Measurements from ENCODE around the gene PLA2G7.

Gene PLA2G7

GRCh38 chr6:46730921-46731461 is 4.2 kb downstream of the PLA2G7 start:
- peaks cover 0 to 4% of the 10 kb centered on the region in 2 donors for H3K27me3 ChIP-seq (ENCODE audit: control insufficient read depth in 2 of 2, insufficient read depth in 2 of 2, low read length in 2 of 2)
- H3K9ac ChIP-seq (ENCODE audit: low read depth in 1 of 2, low read length in 2 of 2): no peak overlapping the region
- no peaks in the 10 kb centered on the region for H3K36me3 ChIP-seq (ENCODE audit: control insufficient read depth in 2 of 2, insufficient read depth in 2 of 2, low read length in 2 of 2)
- H3K4me3 ChIP-seq (ENCODE audit: low read length in 2 of 2): no peak overlapping the region
- no peak overlapping the region for H3K27ac ChIP-seq (ENCODE audit: low read depth in 2 of 2, low read length in 2 of 2)
- no peaks in the 10 kb centered on the region for H3K9me3 ChIP-seq (ENCODE audit: control insufficient read depth in 2 of 2, low read length in 2 of 2)
- H3K4me1 ChIP-seq (ENCODE audit: control insufficient read depth in 2 of 2, insufficient read depth in 2 of 2, low read length in 2 of 2): peaks cover 6 to 8% of the 10 kb centered on the region in 2 donors

DNA sequence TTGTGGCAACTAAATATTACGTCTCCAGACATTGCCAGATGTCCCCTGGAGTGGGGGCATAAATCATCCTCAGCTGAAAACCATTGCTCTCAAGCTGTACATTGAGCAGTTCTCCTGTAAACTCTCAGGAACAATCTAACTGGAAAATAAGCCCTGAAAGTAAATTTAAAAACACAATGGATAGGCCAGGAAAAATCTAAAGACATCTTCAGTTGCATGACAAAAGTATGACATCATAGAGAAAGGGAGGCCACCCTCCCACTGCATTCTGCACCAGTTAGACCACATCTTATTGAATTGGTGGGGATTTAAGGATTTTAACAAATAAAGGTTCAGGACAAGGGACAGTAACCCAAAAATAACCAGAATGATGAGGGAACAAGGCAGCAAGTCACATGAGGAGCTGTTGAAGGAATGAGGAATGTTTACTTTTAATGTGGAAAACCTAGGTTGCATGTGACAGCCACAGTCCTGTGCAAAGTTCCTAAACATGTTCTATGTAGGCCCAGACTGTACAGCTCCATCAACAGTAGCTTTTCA is 5.3 kb downstream of the PLA2G7 start:
- H3K9me3 ChIP-seq (ENCODE audit: control insufficient read depth in 2 of 2, low read length in 2 of 2): no peaks in the 10 kb centered on the region
- no peak overlapping the region for H3K9ac ChIP-seq (ENCODE audit: low read depth in 1 of 2, low read length in 2 of 2)
- H3K36me3 ChIP-seq (ENCODE audit: control insufficient read depth in 2 of 2, insufficient read depth in 2 of 2, low read length in 2 of 2): no peaks in the 10 kb centered on the region
- H3K4me1 ChIP-seq (ENCODE audit: control insufficient read depth in 2 of 2, insufficient read depth in 2 of 2, low read length in 2 of 2): peaks cover 0 to 3% of the 10 kb centered on the region in 2 donors
- no peak overlapping the region for H3K27ac ChIP-seq (ENCODE audit: low read depth in 2 of 2, low read length in 2 of 2)
- no peak overlapping the region for H3K4me3 ChIP-seq (ENCODE audit: low read length in 2 of 2)
- H3K27me3 ChIP-seq (ENCODE audit: control insufficient read depth in 2 of 2, insufficient read depth in 2 of 2, low read length in 2 of 2): no peaks in the 10 kb centered on the region

GRCh38 chr6:46720401-46720800 is 14.8 kb downstream of the PLA2G7 start:
- H3K4me3 ChIP-seq (ENCODE audit: low read length in 2 of 2): no peak overlapping the region
- no peaks in the 10 kb centered on the region for H3K36me3 ChIP-seq (ENCODE audit: control insufficient read depth in 2 of 2, insufficient read depth in 2 of 2, low read length in 2 of 2)
- no peak overlapping the region for H3K9ac ChIP-seq (ENCODE audit: low read depth in 1 of 2, low read length in 2 of 2)
- no peaks in the 10 kb centered on the region for H3K9me3 ChIP-seq (ENCODE audit: control insufficient read depth in 2 of 2, low read length in 2 of 2)
- no peaks in the 10 kb centered on the region for H3K4me1 ChIP-seq (ENCODE audit: control insufficient read depth in 2 of 2, insufficient read depth in 2 of 2, low read length in 2 of 2)
- no peak overlapping the region for H3K27ac ChIP-seq (ENCODE audit: low read depth in 2 of 2, low read length in 2 of 2)
- no peaks in the 10 kb centered on the region for H3K27me3 ChIP-seq (ENCODE audit: control insufficient read depth in 2 of 2, insufficient read depth in 2 of 2, low read length in 2 of 2)

DNA sequence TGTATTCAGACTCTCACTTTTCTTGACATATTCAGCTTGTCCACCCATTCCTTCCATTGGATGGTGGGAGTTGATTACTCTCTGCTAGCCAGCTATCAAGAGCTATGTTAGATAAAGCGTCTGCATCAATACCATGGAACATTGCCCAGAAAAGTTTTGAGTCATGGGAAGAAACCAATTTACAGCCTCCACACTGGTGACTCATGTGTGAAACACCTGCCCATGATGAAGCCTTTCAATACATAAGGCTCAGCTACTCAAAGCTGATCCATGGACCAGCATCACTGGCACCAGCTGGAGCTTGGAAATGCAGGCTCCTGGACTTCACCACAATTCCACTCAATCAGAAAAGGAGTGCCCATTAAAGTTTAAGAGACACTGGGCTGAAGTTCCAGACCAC is 16.1 kb downstream of the PLA2G7 start:
- Histone ChIP-seq H3K4me1 (ENCODE audit: control insufficient read depth in 2 of 2, insufficient read depth in 2 of 2, low read length in 2 of 2) (no peaks in the 10 kb centered on the region), H3K27ac (ENCODE audit: low read depth in 2 of 2, low read length in 2 of 2) (no peak overlapping the region), H3K9ac (ENCODE audit: low read depth in 1 of 2, low read length in 2 of 2) (no peak overlapping the region), H3K4me3 (ENCODE audit: low read length in 2 of 2) (no peak overlapping the region), H3K9me3 (ENCODE audit: control insufficient read depth in 2 of 2, low read length in 2 of 2) (no peaks in the 10 kb centered on the region), H3K27me3 (ENCODE audit: control insufficient read depth in 2 of 2, insufficient read depth in 2 of 2, low read length in 2 of 2) (no peaks in the 10 kb centered on the region), H3K36me3 (ENCODE audit: control insufficient read depth in 2 of 2, insufficient read depth in 2 of 2, low read length in 2 of 2) (no peaks in the 10 kb centered on the region)

- no peaks in the 10 kb centered on the region for H3K4me1 ChIP-seq (ENCODE audit: control insufficient read depth in 2 of 2, insufficient read depth in 2 of 2, low read length in 2 of 2)
Measured at GRCh38 chr6:46715141-46715540, 20.0 kb downstream of the PLA2G7 start.

GRCh38 chr6:46711491-46711890 is 23.7 kb downstream of the PLA2G7 start:
- Histone ChIP-seq H3K9me3 (ENCODE audit: control insufficient read depth in 2 of 2, low read length in 2 of 2) (no peaks in the 10 kb centered on the region), H3K27me3 (ENCODE audit: control insufficient read depth in 2 of 2, insufficient read depth in 2 of 2, low read length in 2 of 2) (no peaks in the 10 kb centered on the region), H3K4me3 (ENCODE audit: low read length in 2 of 2) (no peak overlapping the region), H3K36me3 (ENCODE audit: control insufficient read depth in 2 of 2, insufficient read depth in 2 of 2, low read length in 2 of 2) (no peaks in the 10 kb centered on the region), H3K4me1 (ENCODE audit: control insufficient read depth in 2 of 2, insufficient read depth in 2 of 2, low read length in 2 of 2) (no peaks in the 10 kb centered on the region), H3K9ac (ENCODE audit: low read depth in 1 of 2, low read length in 2 of 2) (no peak overlapping the region), H3K27ac (ENCODE audit: low read depth in 2 of 2, low read length in 2 of 2) (no peak overlapping the region)

More at GRCh38 chr6:46715141-46715540, 20.0 kb downstream of the PLA2G7 start:
- H3K9ac ChIP-seq (ENCODE audit: low read depth in 1 of 2, low read length in 2 of 2): no peak overlapping the region
- H3K36me3 ChIP-seq (ENCODE audit: control insufficient read depth in 2 of 2, insufficient read depth in 2 of 2, low read length in 2 of 2): no peaks in the 10 kb centered on the region
- no peak overlapping the region for H3K27ac ChIP-seq (ENCODE audit: low read depth in 2 of 2, low read length in 2 of 2)
- no peaks in the 10 kb centered on the region for H3K9me3 ChIP-seq (ENCODE audit: control insufficient read depth in 2 of 2, low read length in 2 of 2)
- H3K4me3 ChIP-seq (ENCODE audit: low read length in 2 of 2): no peak overlapping the region
- H3K27me3 ChIP-seq (ENCODE audit: control insufficient read depth in 2 of 2, insufficient read depth in 2 of 2, low read length in 2 of 2): no peaks in the 10 kb centered on the region

DNA sequence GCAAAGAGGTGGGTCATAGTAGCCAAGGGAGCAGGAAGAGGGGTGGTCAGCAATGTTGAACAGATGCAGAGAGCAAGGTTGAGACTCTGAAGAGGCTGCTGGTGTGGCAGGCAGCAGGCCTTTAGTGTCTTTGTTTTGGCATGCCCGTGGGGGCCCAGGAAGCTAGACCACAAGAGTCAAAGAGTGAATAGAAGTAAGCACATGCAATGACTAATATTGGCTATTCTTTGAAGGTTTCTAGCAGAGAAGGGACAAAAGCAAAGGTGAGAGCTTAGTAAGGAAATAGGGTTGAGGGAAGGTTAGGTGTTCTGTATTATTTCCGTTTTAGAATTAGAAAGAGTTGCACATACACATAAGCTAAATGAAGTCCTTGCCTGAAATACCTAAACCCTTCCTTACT is 28.7 kb downstream of the PLA2G7 start:
- Histone ChIP-seq H3K27ac (ENCODE audit: low read depth in 2 of 2, low read length in 2 of 2) (no peak overlapping the region), H3K9me3 (ENCODE audit: control insufficient read depth in 2 of 2, low read length in 2 of 2) (no peaks in the 10 kb centered on the region), H3K27me3 (ENCODE audit: control insufficient read depth in 2 of 2, insufficient read depth in 2 of 2, low read length in 2 of 2) (no peaks in the 10 kb centered on the region), H3K9ac (ENCODE audit: low read depth in 1 of 2, low read length in 2 of 2) (no peak overlapping the region), H3K4me1 (ENCODE audit: control insufficient read depth in 2 of 2, insufficient read depth in 2 of 2, low read length in 2 of 2) (no peaks in the 10 kb centered on the region), H3K36me3 (ENCODE audit: control insufficient read depth in 2 of 2, insufficient read depth in 2 of 2, low read length in 2 of 2) (no peaks in the 10 kb centered on the region), H3K4me3 (ENCODE audit: low read length in 2 of 2) (no peak overlapping the region)

DNA sequence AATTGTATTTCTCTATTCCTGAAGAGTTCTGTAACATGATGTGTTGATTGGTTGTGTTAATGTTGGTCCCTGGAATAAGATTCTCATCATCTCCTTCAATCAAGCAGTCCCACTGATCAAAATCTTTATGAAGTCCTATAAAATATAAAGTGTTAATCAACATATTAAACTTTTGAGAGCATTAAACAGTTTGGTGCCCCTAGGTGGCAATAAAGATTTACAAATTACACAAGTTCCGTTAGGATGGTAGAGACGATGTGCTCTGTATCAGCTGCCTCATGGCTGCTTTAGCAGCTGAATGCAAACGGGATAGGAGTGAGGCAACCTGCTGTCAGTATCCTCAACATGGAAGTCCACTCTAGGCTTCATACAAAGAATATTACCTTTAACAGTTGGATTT is 30.6 kb downstream of the PLA2G7 start:
- Histone ChIP-seq H3K9me3 (ENCODE audit: control insufficient read depth in 2 of 2, low read length in 2 of 2) (no peaks in the 10 kb centered on the region), H3K4me1 (ENCODE audit: control insufficient read depth in 2 of 2, insufficient read depth in 2 of 2, low read length in 2 of 2) (no peaks in the 10 kb centered on the region), H3K27me3 (ENCODE audit: control insufficient read depth in 2 of 2, insufficient read depth in 2 of 2, low read length in 2 of 2) (no peaks in the 10 kb centered on the region), H3K36me3 (ENCODE audit: control insufficient read depth in 2 of 2, insufficient read depth in 2 of 2, low read length in 2 of 2) (no peaks in the 10 kb centered on the region), H3K4me3 (ENCODE audit: low read length in 2 of 2) (no peak overlapping the region), H3K9ac (ENCODE audit: low read depth in 1 of 2, low read length in 2 of 2) (no peak overlapping the region), H3K27ac (ENCODE audit: low read depth in 2 of 2, low read length in 2 of 2) (no peak overlapping the region)

DNA sequence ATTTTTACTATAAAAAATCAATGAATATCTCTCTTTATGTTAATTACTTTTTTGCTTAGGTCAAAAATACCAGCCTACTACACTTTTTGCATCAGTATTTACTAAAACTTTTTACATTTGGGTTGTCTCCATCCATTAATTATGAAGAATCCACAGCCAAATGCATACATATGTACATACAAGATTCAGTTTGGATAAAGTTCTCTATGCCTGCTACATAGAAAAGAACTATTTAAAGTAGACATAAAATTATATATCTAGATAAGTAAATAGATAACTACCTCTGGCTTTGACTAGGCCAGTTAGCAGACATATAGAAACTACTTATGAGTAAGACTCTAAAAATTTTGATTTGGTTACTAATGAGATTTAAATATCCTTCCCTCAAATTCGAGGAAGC is 35.2 kb downstream of the PLA2G7 start:
- Histone ChIP-seq H3K4me3 (ENCODE audit: low read length in 2 of 2) (no peak overlapping the region), H3K36me3 (ENCODE audit: control insufficient read depth in 2 of 2, insufficient read depth in 2 of 2, low read length in 2 of 2) (no peaks in the 10 kb centered on the region), H3K27ac (ENCODE audit: low read depth in 2 of 2, low read length in 2 of 2) (no peak overlapping the region), H3K9me3 (ENCODE audit: control insufficient read depth in 2 of 2, low read length in 2 of 2) (no peaks in the 10 kb centered on the region), H3K27me3 (ENCODE audit: control insufficient read depth in 2 of 2, insufficient read depth in 2 of 2, low read length in 2 of 2) (no peaks in the 10 kb centered on the region), H3K4me1 (ENCODE audit: control insufficient read depth in 2 of 2, insufficient read depth in 2 of 2, low read length in 2 of 2) (no peaks in the 10 kb centered on the region), H3K9ac (ENCODE audit: low read depth in 1 of 2, low read length in 2 of 2) (no peak overlapping the region)

DNA sequence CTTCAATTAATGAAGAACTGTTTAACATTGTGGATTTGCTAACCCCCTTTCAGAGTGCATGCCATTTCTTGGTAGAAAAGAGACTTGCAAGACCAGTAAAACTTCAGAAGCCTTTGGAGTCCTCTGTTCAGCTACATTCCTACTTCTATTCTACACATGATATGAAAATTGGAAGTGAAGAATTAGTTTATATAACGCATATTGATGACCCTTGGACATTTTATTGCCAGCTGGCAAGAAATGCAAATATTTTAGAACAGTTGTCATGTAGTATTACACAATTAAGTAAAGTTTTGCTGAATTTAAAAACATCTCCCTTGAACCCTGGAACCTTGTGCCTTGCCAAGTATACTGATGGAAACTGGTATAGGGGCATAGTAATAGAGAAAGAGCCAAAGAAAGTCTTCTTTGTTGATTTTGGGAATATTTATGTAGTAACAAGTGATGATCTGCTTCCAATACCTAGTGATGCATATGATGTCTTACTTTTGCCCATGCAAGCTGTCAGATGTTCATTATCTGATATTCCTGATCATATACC is 44.2 kb downstream of the PLA2G7 start:
- Histone ChIP-seq H3K27ac (ENCODE audit: low read depth in 2 of 2, low read length in 2 of 2) (no peak overlapping the region), H3K4me3 (ENCODE audit: low read length in 2 of 2) (no peak overlapping the region), H3K27me3 (ENCODE audit: control insufficient read depth in 2 of 2, insufficient read depth in 2 of 2, low read length in 2 of 2) (no peaks in the 10 kb centered on the region), H3K9me3 (ENCODE audit: control insufficient read depth in 2 of 2, low read length in 2 of 2) (no peaks in the 10 kb centered on the region), H3K36me3 (ENCODE audit: control insufficient read depth in 2 of 2, insufficient read depth in 2 of 2, low read length in 2 of 2) (no peaks in the 10 kb centered on the region), H3K9ac (ENCODE audit: low read depth in 1 of 2, low read length in 2 of 2) (no peak overlapping the region), H3K4me1 (ENCODE audit: control insufficient read depth in 2 of 2, insufficient read depth in 2 of 2, low read length in 2 of 2) (no peaks in the 10 kb centered on the region)

All from mucosa of rectum (tissue), 2 donors.